ENCODE data around the gene UNC13A.

DNA sequence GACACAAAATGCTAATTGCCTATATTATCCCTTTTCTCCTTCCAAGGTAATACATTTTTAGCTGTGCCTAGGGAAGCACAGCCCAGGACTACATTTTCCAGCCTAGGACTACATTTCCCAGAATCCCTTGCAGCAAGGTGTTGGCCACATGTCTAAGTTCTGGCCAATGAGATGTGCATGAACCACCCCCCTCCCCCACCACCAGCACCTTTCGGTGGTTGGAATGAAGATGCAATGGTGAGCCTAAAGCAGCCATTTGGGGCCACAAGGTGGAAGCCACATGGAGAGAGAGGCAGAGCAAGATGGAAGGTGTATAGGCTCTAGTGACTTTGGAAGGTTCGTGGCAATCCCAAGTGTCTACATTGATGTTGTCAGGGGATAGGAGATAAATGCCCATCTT, 16.2 kb downstream of the UNC13A start:
- TF ChIP-seq, protein P1, sequence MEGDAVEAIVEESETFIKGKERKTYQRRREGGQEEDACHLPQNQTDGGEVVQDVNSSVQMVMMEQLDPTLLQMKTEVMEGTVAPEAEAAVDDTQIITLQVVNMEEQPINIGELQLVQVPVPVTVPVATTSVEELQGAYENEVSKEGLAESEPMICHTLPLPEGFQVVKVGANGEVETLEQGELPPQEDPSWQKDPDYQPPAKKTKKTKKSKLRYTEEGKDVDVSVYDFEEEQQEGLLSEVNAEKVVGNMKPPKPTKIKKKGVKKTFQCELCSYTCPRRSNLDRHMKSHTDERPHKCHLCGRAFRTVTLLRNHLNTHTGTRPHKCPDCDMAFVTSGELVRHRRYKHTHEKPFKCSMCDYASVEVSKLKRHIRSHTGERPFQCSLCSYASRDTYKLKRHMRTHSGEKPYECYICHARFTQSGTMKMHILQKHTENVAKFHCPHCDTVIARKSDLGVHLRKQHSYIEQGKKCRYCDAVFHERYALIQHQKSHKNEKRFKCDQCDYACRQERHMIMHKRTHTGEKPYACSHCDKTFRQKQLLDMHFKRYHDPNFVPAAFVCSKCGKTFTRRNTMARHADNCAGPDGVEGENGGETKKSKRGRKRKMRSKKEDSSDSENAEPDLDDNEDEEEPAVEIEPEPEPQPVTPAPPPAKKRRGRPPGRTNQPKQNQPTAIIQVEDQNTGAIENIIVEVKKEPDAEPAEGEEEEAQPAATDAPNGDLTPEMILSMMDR (IDR thresholded peaks at IDR 0.05): no peak
- no peak for TF ChIP-seq POLR2A (IDR thresholded peaks at IDR 0.05)
- no peak for TF ChIP-seq POLR2AphosphoS5 (IDR thresholded peaks at IDR 0.05)
- TF ChIP-seq EP300 (IDR thresholded peaks at IDR 0.05): no peak

Data from suprapubic skin (tissue), 4 donors.